Measurements from ENCODE around the gene GPR119.
A peak's percentile ranks its signal among the peaks of the same experiment; 100 is the strongest.
"Not testable (repeated sequence)": the region's sequence is repeated elsewhere in the genome, so short reads cannot be mapped to it uniquely, and the experiment has no call there.

GPR119 gene

DNA sequence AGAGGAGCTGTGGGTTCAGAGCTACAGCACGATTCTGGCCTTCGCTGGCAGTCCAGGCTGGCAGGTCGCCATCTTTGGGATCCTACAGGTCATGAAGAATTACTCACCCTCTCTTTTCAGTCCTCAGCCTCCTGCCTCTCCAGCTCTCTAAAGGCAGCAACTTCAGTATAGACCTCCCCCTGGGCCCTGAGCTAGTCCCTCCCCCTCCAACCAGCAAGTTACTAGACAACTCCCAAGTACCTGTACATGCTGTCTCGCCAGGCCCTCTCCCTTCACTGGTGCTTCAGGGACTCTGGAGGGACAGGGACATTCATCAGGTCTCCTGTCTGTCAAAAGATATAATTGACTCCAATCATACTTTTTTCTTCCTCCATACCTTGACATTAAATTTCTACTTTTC lies at the start of gene GPR119:
Gene GPR119, minus strand, starts transcription at position 155 of the 400 bp plus-strand sequence. CDS start 227 bp downstream, outside the sequence.
- no peak for DNase-seq

DNA sequence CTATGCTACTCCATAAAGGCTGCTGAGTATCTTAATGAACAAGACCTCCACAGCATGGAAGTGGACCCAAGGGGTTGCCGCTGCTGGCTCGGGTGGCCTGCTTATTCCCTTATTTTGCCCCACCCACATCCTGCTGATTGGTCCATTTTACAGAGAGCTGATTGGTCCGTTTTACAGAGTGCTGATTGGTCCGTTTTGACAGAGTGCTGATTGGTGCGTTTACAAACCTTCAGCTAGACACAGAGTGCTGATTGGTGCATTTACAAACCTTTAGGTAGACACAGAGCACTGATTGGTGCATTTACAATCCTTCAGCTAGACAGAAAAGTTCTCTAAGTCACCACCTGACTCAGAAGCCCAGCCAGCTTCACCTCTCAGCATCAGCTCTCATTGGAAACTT lies 43.8 kb upstream of the GPR119 start:
- not testable (repeated sequence) for DNase-seq

DNA sequence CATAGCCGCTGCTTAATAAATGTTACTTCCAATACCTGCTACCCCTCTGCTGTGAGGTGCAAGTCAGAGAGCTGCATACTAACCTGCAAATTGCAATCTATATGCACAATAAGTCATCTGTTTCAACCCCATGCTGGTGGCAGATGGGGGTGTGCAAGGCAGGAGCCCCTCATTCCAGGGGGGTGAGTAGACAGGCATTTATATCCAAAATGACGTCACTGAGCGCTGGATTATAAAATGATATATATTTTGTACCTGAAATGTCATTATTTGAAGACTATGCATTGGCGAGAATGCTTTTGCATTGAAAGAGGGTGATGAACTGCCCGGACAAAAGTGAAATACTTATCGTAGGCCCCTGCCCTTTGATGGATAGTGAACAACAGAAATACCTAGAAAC lies 41.1 kb upstream of the GPR119 start:
- no peak for DNase-seq

DNA sequence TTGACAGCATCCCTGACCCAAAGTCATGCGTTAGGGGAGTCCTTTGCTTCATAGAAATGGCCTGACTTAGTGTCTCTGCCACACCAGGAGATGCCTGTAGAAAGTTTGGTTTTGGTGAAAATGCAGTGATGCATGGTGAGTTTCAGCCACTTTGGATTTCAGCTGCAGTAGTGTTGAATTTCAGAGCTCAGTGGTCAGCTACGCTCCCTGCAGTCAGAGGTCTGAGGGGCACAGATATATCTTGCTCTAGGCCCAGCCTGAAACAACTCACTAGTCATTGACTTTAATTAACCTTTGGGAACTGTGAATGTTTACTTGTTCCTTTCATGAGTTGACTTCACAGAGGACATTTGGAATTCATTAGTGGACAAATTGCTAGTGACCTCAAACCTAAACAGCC lies 33.8 kb upstream of the GPR119 start:
- DNase-seq = no peak

DNA sequence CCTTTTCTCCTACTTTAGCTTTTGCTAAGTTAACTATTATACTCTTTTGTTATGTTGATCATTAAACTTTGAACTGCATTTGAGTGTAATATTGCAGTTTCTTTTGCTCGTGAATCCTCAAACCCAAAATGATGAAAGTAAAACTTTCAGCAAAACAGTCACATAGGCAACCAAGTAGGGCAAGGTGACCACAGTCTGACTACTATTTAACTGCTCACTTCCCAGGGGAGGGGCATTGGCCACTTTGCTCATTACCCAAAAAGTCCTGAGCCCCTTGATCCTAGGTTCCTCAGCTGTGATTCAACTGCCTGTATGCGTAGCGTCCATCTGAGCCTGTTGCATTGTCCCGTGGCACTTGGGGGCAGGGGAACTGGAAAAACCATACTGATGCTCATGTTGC lies 33.3 kb upstream of the GPR119 start:
- no peak for DNase-seq

DNA sequence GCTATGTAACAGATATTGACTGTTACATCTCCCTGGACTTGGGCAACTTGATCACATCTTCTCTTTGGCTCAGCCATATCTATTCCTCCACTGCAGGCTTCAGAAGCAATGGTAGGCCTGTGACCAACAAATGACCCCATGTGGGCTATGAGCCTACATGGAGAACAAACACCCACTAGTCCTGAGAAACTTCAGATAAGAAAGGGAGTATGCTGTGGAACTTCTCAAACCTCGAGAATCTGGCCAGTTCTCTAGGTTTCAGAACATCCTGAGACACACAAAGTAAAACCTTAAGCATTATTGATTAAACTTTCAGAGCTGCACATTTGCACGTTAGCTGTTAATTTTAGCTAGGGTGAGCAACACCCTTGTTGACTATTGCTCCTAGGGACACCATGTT lies 32.6 kb upstream of the GPR119 start:
- no peak for DNase-seq

DNA sequence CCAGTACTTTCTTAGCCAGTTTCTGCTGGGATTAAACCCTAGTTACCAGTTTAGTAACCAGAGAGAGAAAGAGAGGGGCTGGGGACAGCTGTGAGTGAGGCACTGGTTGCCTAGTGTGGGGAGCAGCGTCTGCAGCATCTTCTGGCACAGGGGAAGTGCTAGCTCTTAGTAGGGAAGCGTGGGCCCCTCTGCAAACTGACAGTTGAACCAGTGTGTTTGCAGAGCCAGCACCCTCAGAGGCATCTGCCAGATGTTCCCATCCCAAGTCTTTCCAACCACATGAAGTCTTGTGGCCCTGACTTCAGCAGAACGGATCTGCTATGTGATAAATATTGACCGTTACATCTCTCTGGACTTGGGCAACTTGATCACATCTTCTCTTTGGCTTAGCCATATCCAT lies 31.3 kb upstream of the GPR119 start:
- DNase-seq = no peak

DNA sequence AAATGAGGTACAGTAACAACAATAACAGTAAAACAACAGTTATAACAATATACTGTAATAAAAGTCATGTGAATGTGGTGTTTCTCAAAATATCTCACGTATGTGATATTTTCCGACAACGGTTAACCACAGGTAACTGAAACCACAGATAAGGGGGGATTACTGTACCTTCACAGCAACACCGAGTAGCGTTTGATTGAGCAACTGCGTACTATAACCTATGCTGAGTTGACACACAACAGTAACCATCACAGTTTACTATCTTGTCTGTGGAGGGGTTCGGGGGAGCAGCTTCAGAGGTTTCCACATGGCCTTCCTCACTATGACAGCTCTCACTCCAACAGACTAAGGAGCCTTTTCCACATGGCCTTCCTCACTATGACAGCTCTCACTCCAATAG lies 29.7 kb upstream of the GPR119 start:
- no peak for DNase-seq

DNA sequence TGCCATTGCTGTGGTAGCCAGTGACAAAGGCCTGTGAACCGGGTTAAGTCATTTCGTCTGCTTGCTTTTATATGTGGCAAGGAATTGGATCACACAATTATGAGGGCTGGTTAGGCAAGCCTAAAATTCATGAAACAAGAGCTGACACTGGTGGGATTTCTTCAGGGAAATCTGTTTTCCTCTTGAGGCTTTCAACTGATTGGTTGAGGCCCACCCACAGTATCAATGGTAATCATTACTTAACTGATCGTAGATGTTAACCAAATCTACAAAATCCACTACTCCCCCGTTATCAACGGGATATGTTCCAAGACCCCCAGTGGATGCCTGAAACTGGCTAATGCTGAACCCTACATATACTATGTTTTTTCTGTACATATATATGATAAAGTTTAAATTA lies 29.3 kb upstream of the GPR119 start:
- no peak for DNase-seq

DNA sequence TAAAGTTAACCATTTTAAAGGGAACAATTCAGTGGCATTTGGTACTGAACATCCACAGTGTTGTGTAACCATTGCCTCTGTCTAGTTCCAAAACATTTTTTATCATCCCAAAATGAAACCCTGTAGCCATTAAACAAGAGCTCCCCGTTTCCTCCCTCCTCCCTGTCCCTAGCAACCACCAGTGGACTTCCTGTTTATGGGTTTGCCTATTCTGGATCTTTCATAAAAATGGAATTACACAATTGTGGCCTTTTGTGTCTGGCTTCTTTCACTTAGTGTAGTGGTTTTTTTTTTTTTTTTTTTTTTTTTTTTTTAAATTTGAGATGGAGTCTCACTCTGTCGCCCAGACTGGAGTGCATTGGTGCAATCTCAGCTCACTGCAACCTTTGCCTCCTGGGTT lies 27.9 kb upstream of the GPR119 start:
- DNase-seq = no peak

DNA sequence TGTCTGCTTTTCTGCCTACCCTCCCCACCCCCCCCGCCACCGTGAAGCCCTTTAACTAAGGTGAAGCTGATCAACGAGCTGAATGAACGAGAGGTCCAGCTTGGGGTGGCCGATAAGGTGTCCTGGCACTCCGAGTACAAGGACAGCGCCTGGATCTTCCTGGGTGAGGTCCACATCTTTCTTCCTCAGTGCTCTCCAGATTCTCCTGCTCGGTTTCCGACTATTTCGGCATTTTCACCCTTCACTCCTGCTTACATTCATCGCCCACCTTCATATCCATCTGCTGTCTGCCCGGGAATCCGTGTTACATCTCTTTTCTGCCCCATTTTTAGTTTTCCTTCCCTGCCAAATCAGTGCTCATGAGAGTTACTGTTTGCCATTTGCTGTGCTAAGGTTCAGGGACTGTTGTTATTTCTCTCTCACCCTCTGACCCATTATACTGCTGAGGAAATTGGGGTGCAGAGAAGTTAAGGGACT lies 16.8 kb upstream of the GPR119 start:
- no peak for DNase-seq

DNA sequence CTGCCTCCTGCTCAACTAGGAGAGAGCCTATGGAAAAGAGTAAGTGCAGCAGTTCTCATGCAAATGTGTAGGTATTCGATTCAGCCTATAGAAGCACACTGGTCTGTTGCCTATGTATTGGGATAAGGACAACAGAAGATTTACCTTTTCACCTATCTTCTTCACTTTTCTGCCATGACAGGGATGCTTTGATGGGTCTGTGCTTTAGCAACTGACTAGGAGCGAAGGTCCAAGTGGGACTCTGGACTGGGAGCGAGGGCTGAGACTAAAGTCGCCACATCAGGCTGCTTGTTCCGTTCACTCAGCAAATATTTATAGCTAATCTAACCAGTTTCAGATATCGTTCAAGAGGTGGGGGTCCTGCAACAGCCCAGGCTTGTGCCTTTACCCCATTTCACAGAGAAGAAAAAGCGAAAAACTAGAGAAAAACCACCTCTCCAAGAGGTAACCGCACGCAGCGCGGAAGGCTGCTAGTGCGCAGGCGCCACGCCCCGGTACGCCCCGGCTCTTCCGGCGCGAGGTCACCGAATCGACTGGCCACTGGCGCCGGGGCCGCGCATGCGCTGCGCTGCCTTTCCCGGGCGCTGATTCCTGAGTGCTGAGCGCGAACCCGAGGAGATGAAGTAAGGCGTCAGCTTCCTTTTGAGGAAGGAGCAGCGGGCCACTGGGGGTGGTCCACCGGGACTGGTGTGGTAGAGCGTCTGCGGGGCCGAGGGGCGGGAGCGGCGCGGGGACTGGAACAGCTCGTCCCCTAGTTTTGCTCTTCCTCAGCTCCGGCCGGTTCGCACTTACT lies 16.1 kb upstream of the GPR119 start, which contains the start of gene RBMX2:
Gene RBMX2, plus strand, starts transcription at position 573 of the 793 bp plus-strand sequence. Its CDS starts 46 bp downstream, at position 619.
- DNase-seq = peak; percentile 80

DNA sequence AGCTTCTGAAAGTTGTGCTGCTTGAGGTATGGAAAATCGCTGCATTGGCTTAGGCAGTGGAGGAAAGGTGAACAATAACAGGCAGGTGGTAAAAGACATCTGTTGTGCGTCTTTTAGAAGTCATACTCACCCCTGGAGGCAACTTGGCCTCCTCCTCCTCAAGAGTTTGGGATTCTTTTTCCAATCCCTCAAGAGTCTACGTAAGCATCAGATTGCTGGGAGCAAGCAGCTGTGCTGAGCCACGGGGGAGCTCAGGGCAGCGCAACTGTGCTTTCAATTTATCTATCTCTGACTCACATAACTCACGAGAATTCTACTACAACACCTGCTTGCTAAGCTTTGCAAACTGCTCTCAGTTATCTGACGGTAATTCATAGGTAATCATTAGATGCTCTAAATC lies 9.9 kb upstream of the GPR119 start:
- DNase-seq = no peak

DNA sequence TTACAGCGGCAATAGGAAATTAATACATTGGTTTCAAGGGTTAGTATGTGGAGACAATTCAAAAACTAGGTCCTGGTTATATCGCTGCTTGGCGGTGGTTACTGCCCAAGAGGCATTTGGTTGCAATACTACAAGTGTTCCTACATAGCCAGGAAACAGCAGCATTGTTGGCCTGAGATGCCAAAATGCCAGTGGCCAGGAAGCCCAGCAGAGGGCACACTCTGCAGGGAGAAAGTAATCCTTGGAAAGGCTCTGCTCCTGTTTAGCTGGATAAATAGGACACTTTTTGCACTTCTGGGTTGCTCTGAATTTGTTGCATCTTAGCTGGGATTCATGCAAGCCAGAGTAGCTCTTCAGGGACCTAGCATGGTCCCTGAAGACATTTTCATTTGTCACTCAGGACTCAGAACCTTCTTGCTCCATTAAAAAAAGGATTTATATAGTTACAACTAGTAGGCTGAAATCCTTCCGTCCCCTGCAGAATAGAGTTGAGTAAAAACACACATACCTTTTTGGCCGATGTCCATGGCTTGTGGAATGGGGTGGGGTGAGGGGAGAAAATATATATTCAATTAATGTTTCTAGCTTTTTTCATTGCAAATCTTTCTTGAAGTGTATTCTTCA lies 8.1 kb upstream of the GPR119 start:
- DNase-seq = peak; percentile 47

DNA sequence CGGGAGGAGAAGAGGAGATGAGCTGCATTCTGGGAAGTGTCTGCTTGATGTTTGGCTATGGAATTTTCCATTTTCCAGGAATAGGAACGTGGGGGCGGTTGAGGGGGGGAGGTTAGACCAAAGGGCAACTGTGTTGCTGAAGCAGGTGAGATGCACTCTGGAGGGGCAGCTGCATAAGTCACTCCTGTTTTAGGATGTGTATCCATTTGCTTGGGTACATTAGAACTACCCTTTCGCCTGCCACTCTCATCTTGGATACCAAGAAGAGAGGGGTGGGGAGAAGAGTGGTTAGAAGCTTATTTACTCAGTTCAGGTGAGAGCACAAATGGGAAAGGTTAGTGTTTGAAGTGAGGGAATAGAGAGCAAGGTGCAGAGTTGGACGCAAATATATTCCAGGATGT lies 934 bp upstream of the GPR119 start:
- no peak for DNase-seq

DNA sequence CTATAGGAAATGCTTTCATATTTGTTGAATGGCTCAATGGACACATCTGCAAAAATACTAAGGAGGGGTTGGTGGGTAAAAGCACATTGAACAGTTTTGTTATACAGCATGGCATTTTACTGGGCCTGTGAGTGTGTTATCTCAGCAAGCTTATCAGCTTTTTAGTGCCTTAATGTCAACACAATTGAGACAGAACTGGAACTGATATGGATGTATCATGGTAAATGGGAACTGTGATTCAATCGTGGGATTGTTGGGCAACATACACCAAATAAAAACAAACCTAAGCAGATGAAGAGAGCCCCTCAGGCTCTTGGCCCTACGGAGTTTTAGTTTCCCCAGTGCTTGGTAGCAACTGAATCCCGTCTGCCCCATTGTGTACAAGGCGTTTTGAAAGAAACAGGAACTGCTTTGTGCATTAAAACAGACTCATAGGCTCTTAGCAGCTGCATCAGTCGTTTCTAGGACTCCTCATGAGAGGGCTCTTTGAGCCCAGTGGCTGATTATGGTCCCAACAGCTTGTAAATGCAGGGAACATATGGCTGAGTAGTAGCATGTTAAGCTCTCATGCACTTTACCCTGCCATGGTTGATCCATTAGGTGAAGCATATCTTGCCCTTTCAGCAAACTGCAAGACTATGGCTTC lies 7.3 kb downstream of the GPR119 start:
- no peak for DNase-seq

DNA sequence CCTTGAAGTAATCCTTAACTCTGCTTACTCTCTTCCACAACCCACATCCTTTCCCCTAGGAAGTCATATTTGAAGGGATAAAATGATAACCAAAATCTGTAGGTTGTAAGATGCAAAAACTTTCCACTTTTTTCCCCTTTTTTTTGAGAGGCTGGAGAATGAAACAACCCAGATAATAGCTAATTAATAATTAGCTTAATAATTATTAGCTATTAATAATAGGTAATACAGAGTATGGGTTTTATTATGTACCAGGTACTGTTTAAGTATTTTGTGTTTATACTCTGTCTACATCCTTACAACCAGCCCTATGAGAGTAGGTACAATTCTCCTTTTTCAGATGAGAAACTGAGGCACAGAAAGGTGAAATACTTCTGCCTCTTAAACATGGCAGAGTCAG lies 9.4 kb downstream of the GPR119 start:
- DNase-seq = no peak

DNA sequence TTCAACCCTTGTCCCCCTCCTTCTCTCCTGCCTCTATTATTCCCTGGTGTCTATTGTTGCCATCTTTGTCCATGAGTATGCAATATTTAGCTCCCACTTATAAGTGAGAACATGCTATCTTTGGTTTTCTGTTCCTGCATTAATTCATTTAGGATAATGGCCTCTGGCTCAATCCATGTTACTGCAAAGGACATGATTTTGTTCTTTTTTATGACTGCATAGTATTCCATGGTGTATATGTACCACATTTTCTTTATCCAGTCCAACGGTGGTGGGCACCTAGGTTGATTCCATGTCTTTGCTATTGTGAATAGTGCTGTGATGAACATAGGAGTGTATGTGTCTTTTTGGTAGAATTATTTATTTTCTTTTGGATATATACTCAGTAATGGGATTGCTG lies 33.4 kb downstream of the GPR119 start:
- not testable (repeated sequence) for DNase-seq

DNA sequence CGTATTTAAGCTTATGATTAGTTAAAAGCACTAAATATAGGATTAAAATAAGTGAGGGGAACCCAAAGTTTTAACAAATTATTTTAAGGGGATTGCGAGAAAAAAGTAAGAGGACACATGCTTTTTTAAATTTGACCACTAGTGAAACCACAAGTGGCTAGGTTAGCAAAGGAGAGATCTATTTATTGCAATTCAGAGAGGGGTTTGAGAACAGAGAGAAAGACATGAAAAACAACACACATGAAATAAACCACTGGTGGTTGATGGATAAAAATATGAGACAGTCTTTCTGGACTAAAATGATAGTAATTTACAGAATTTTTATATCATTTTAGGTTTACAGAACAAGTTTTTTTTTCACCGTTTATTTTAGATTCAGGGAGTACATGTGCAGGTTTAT lies 33.9 kb downstream of the GPR119 start:
- DNase-seq = no peak

DNA sequence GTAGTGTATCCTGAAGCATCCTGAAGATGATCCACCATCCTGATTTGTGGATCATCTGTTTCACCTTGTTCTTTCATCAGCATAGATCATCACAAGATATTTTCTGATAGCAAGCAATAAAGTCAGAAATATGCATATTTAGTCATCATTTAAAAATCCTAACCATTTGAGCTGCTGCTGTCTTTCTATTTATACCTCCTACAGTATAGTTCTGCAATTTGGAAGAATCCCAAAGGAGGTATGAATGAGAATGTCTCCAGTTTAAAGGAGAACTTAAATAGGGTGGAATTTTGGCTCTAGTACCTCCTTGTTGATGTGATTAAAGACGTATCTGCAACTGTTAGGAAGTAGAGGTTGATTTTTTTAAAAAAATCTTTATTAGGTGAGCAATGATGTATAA lies 38.2 kb downstream of the GPR119 start:
- no peak for DNase-seq

DNA sequence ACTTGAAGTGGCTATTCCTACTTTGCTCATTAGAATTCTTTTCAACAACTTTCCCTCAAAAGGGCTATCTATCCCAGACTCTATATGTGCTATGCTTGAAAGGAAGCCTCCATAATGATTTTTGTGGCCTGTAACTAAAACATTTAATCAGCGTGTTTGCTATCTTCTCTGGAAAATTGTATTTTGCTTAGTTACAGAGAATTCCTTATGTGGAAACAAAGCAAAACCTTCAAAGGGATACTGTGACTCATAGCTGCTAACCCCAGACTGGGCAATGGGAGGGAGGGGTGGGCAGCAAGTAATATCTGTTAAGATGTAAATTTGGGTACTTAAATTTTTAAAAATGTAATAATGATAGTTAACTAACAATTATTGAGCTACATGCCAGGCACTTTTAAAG lies 42.1 kb downstream of the GPR119 start:
- DNase-seq = no peak

DNA sequence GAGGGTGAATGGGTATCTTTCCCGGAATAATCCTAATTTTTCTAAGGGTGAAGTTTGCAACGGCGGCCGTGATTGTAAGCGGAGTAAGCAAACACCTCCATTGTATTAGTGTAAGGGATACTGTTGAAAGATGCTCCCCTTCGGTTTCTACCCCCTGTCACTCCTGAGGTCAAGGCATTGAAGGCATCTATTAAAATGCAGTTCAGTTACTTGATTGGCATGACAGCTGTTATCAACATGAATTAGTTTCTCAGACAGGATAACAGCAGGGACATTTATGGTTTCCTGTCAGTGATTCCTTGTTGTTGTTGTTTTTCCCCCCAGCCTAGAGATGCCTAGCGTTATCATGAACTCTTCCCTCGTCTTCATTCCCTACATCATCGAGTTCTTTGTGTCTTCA lies 45.2 kb downstream of the GPR119 start:
- DNase-seq = no peak

DNA sequence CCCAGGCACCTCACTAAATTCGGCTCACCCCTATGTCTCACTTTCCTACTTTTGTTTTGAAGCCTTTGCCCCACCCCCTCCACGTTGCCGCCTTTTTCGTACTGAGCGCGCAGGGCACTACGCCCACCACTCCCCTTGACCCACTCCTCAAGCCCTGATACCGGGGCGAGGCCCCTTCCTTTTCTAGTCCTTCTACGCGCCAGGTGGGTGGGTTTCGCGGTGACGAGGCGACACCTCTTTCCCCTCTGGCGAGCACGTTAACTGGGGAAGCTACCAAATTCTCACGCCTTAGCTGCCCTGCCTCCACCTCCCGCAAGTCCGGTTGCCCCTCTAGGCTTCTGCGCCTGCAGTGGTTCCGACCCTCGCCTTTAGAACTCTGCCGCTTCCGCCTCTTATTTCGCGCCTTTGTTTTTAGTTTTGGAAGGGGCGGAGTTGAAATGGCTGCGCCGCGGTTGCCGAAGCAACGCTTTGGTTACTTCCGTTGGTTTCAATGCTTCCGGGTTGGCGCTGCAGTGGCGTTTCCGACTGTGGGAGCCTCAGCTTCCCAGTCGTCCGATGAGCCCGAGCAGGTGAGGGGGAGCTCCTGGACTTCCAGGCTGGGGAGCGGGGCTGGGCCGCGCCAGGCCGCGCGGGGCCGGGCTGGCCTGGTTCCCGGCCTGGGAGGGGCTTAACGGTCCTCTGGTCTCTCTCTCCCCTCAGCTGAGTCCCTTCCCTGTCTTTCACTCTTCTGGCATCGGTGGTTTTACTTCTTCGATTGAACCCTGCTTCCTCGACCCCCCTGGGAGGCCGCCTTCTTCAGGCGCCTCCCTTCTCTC lies 45.9 kb downstream of the GPR119 start, which contains the start of gene SLC25A14:
Gene SLC25A14, plus strand, starts transcription at position 512 of the 815 bp plus-strand sequence. CDS start 360 bp downstream, outside the sequence.
- peak; percentile 85 for DNase-seq

All from right forelimb (tissue), 1 donor.